Fibroblast of lung (primary cell): Measurements from ENCODE around the gene SLC23A2.

Experiments
- CTCF ChIP-seq, 2 donors: IDR thresholded peaks in 1 of 2; conservative IDR thresholded peaks in 1 of 2; 1 replicate in 1 of 2; 2 replicates in 1 of 2; pipeline ENCODE4 v1.5.1; 2011 to 2012; ENCODE audit warnings: low read length in 2 of 2, control low read depth in 1 of 2, inconsistent platforms in 1 of 2, low read depth in 1 of 2, mild to moderate bottlenecking in 1 of 2
- EZH2 ChIP-seq: IDR thresholded peaks from 2 replicates; pipeline ENCODE4 v1.5.1; 2012; ENCODE audit warnings: low read length, control low read depth, mild to moderate bottlenecking; ENCODE audit errors: missing control alignments

DNA sequence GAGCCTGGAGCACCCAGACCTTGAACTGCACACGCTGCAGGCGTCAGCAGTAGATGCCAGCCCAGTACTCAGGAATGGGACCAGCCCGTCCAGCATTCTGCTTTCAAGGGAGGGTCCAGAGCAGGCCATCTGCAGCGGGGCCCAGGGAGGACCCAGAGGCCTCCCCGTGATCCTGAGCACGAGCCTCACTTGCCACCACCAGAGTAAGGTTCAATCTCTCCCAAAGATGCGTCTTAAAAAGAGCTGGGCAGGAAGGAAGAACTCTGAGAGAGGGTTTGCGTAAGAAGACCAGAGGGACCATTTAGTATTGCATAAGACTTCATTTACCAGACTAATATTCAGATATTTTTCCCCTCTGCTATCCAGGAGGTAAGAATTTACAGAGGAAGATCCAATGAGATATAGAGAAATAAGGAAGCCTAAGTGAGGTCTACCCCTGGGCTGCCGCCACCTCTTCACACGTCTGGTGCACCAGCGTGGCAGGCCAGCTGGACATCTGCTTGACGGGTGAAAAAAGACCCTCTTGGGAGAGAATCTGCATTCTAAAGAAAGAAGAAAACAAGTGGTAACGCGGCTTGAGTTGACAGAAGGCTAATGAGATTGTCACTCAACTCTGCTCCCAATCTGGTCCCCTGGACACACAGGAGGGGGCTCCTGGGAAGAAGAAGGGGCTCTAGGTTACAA is 172.3 kb downstream of the SLC23A2 start:
- TF ChIP-seq CTCF (conservative IDR thresholded peaks at IDR 0.05 in 1 of 2, IDR thresholded peaks at IDR 0.05 in 1 of 2; ENCODE audit: low read depth in 1 of 2, low read length in 2 of 2), result no peak
- no peak for TF ChIP-seq EZH2
